GM18951 (cell line): ENCODE results near the gene OLFML2B.

Experiments
- POLR2A ChIP-seq: IDR thresholded peaks from 4 replicates; pipeline ENCODE4 v1.6.1; 2011; ENCODE audit warnings: mild to moderate bottlenecking; ENCODE audit not compliant: insufficient read length, insufficient read depth; ENCODE audit errors: extremely low read depth
- in situ Hi-C: fragments of 300-500 bp; cut with MboI; formaldehyde crosslinking; loops from one replicate; pipeline ENCODE4 v1.12.0; 2022; ENCODE audit warnings: low sequenced_read_pairs, mixed read lengths, inconsistent platforms; ENCODE audit not compliant: unreplicated experiment

The OLFML2B gene

GRCh38 chr1:161970633-161971032, 53.0 kb downstream of the OLFML2B start:
- TF ChIP-seq POLR2A, result no peak
- in situ Hi-C loops, result no loop called here

DNA sequence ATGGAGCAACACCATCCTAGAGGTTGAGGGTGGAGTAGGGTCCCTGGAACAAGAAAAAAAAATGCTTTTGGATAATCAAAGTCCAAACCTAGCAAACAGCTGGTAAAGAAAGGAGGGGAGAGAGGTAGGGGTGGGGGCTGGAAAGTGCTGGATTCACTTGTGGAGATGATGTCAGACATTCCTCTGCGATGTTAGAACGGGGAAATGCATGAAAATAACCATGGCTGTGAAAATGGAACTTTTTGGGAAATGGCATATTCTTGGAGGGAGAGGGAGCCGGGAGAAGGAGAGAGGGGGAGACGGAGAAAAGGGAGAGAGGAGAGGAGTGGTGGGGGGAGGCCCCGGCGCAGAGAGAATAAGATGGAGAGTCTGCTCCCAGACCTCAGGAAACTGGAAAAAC, 53.6 kb downstream of the OLFML2B start:
- in situ Hi-C loops, result no loop called here
- no peak for TF ChIP-seq POLR2A

DNA sequence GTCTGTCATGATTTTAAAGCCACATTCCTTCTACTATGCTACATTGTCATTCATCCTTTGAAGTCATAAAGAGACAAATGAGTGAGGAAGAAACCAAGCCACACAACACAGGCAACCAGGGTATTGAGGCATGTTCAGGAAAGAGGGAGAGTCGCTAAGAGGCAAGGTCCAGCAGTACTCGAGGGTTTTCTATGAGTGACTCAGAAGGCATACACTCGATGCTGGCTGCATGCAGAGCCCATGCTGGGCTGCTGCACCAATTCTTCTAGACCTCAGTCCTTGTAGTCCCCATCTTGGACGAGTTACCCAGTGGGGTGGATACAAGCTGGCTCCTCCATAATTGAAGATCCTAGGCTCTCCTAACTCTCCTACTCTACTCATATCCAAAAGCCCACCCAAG, 57.6 kb downstream of the OLFML2B start:
- no peak for TF ChIP-seq POLR2A
- in situ Hi-C loops, result no loop called here

DNA sequence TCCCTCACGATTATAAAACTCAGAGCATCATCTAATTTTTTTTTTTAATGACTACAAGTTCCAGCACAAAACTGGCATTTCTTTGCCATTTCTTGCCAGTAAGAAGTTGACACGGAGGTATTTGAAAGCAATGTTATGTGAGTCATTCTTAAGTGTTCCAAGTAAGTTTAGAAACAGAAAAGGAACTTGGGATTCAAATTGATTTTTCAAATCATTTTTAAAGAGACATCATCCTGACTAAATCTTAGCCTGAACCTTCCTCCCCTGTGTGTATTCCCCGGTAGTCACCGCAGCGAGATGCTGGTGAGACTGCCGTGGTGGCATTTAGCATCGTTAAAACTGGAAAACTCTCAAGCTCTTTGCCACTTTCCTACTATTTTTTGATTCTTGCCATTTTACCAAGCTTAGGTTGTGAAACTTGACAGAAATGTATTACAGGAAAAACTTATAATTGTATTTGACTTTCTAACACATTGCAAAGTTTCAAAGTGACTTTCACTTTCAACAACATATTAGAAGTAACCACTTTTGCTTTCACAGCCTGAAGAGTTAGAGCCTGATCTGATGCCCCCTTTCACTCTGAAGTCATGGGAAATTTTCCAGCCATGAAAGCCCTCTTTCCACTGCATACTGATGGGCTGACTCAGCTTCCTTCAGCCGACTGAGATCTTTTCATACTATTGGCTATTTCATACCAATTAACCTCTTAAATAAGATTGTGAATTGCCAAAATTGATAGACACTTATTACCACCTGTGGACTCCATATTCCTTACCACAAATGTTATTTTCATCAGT, 61.4 kb downstream of the OLFML2B start:
- TF ChIP-seq POLR2A, result no peak
- in situ Hi-C loops, result no loop called here

GRCh38 chr1:161958425-161958824, 65.2 kb downstream of the OLFML2B start:
- in situ Hi-C loops, result no loop called here

GRCh38 chr1:161956930-161957329, 66.7 kb downstream of the OLFML2B start:
- TF ChIP-seq POLR2A, result no peak
- in situ Hi-C loops, result no loop called here

More at GRCh38 chr1:161958425-161958824, 65.2 kb downstream of the OLFML2B start:
- no peak for TF ChIP-seq POLR2A

DNA sequence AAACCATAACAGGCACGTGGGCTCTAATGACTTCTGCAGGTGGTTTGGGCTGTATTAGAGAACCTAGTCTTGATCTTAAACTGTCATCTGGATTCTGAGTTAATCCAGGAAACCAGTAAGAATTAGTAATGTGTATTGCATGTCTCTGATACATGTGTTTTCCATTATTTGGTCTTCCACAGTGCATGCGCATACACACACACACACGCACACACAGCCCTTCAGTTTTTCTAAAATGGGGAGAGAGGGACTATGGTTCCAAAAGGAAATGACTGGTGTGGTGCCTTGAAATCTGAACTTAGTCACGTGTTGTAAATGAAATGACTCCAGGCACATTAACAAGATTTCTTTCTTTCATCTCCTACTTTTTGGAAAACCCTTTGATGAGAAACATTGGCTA, 67.6 kb downstream of the OLFML2B start:
- no peak for TF ChIP-seq POLR2A
- in situ Hi-C loops, result no loop called here

DNA sequence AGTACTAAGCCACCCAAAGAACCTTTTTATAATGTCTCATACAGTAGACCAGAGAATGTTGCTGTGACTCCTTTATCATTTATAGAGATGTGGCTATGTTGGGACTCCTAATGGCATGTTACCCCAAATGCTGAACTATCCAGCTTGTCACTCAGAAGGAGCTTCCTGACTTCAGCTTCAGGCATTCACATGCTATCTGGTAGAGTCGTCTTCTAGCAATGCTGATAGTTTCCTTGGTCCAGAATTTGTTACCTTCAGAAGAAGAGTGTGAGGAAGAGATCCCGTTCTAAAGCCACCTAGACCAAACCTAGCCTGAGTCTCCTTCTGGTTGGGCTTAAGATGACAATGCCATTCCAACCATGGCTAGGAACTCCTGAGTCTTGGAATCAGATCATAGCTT, 68.1 kb downstream of the OLFML2B start:
- in situ Hi-C loops, result no loop called here

GRCh38 chr1:161954466-161954865, 69.2 kb downstream of the OLFML2B start:
- TF ChIP-seq POLR2A, result no peak
- in situ Hi-C loops, result no loop called here

More for the DNA sequence above, 68.1 kb downstream of the OLFML2B start:
- TF ChIP-seq POLR2A, result no peak

DNA sequence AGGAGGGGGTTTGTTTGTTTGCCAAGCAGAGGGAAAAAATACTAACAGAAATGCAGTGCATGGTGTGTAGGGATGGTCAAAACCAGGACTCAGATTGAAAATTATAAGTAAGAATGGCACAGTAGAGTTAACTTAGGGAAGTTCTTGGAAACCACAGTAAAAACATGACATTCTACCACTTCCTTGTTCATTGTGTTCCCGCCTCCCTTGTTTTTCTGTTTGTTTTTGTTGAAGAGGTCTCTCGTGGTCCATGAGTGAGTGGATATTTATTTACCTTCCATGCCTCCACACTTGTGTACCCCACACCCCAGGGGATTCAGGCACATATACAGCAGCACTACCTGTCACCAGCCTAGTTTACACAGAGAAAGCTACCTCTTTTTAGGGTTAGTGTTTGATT, 69.6 kb downstream of the OLFML2B start:
- no peak for TF ChIP-seq POLR2A
- in situ Hi-C loops, result no loop called here

GRCh38 chr1:161953256-161953920, 70.3 kb downstream of the OLFML2B start:
- no peak for TF ChIP-seq POLR2A

DNA sequence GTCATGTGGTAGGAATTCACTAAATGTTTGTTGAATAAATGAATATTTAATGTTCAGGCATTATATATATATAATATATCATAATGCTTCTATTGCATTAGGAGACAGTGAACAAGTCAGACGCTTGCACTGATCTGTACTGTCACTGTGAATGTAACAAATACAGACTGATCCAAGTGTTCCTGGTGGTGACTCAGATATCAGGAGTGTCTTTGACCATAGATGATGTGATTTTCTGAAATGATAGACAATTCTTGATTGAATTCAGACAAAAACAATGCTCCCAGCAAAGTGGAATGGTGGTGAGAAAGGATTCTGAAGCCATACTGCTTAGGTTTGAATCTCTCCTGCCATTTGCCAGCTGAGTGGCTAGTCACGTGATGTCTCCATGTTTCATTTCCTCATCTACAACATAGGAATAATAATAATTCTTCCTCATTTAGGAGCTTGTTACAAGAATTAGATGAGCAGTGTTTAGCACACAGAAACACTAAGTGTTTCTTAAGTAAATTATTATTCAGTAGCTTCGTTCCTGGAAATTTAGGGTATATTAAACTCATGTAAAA, 71.0 kb downstream of the OLFML2B start:
- in situ Hi-C loops, result no loop called here
- TF ChIP-seq POLR2A, result no peak

More at GRCh38 chr1:161953256-161953920, 70.3 kb downstream of the OLFML2B start:
- in situ Hi-C loops, result no loop called here

GRCh38 chr1:161951646-161952045, 72.0 kb downstream of the OLFML2B start:
- in situ Hi-C loops, result no loop called here
- no peak for TF ChIP-seq POLR2A

GRCh38 chr1:161950377-161950776, 73.3 kb downstream of the OLFML2B start:
- in situ Hi-C loops, result no loop called here
- TF ChIP-seq POLR2A, result no peak
